CD4-positive, alpha-beta T cell (primary cell): Measurements from ENCODE around the gene PDGFRB. TPM values are rescaled to one million over a fixed set of nuclear protein-coding genes. Genes with fewer than 3 reads are reported as not detected.
A peak's percentile ranks its signal among the peaks of the same experiment; 100 is the strongest.

Experiments used
- ATAC-seq: fragments of 200-7000 bp; cut with Tn5 transposase; one replicate; pipeline ENCODE4 v1.10.0; 2022; ENCODE audit warnings: mild to moderate bottlenecking; ENCODE audit not compliant: poor library complexity
- CTCF ChIA-PET: fragments of 350-600 bp; sonication (Branson Sonifier 250); formaldehyde crosslinking; loops from one replicate; lab custom pipeline; 2021; ENCODE audit warnings: antibody characterized with exemption, inconsistent platforms; lab: Charles Lee
- POLR2A ChIA-PET: fragments of 350-600 bp; sonication (Branson Sonifier 250); formaldehyde crosslinking; loops from one replicate; lab custom pipeline; 2021; ENCODE audit warnings: antibody characterized with exemption, inconsistent platforms; lab: Charles Lee
- DNase-seq, 14 experiments: peaks; one replicate each; pipeline ENCODE4 v3.0.0-alpha.2; 2013 to 2020; ENCODE audit warnings: mixed read lengths in 2 of 14
- H3K27ac ChIP-seq, 2 donors: one replicate each; pipeline versions ENCODE4 v1.5.1 to v1.7.0; 2013; ENCODE audit warnings: low read length in 2 of 2, low read depth in 1 of 2, mild to moderate bottlenecking in 1 of 2
- H3K27me3 ChIP-seq, 2 experiments: 1 replicate in 1 of 2; 2 replicates in 1 of 2; pipeline versions ENCODE4 v1.6.1 to v1.7.0; 2013; ENCODE audit warnings: low read length in 2 of 2, control low read depth in 1 of 2, mild to moderate bottlenecking in 1 of 2, moderate library complexity in 1 of 2; ENCODE audit not compliant: insufficient read depth in 2 of 2, control insufficient read depth in 1 of 2
- H3K36me3 ChIP-seq: one replicate; pipeline ENCODE4 v1.6.1; 2013; ENCODE audit warnings: low read length, control low read depth; ENCODE audit not compliant: insufficient read depth
- H3K4me1 ChIP-seq: one replicate; pipeline ENCODE4 v1.6.1; 2013; ENCODE audit warnings: low read length, control low read depth; ENCODE audit not compliant: insufficient read depth
- H3K4me3 ChIP-seq: one replicate; pipeline ENCODE4 v1.5.1; 2013; ENCODE audit warnings: mild to moderate bottlenecking, low read length, moderate library complexity
- H3K9me3 ChIP-seq, 2 experiments: 1 replicate in 1 of 2; 2 replicates in 1 of 2; pipeline versions ENCODE4 v1.6.1 to v1.7.0; 2013; ENCODE audit warnings: low read length in 2 of 2, mild to moderate bottlenecking in 2 of 2, control low read depth in 1 of 2, moderate library complexity in 1 of 2; ENCODE audit not compliant: control insufficient read depth in 1 of 2, insufficient read depth in 1 of 2
- H3K27ac Mint-ChIP-seq: one replicate; pipeline ENCODE4 v1.8.0; 2020; ENCODE audit warnings: mixed read lengths
- H3K27me3 Mint-ChIP-seq: one replicate; pipeline ENCODE4 v1.8.0; 2021; ENCODE audit warnings: mixed read lengths
- H3K36me3 Mint-ChIP-seq: one replicate; pipeline ENCODE4 v1.8.0; 2021; ENCODE audit warnings: low read depth, mixed read lengths
- H3K4me1 Mint-ChIP-seq: one replicate; pipeline ENCODE4 v1.8.0; 2021; ENCODE audit warnings: low read depth, mixed read lengths
- H3K4me3 Mint-ChIP-seq: one replicate; pipeline ENCODE4 v1.8.0; 2020; ENCODE audit warnings: mild to moderate bottlenecking, mixed read lengths
- H3K9me3 Mint-ChIP-seq: one replicate; pipeline ENCODE4 v1.8.0; 2020; ENCODE audit warnings: mixed read lengths
- CTCF ChIP-seq: fragments of 200-600 bp; IDR thresholded peaks from one replicate; pipeline ENCODE4 v1.8.0; 2022; ENCODE audit warnings: antibody characterized with exemption, mild to moderate bottlenecking
- intact Hi-C, 2 experiments: fragments of 100-400 bp; cut with DNase I in 1 of 2; cut with micrococcal nuclease in 1 of 2; formaldehyde crosslinking; loops; one replicate each; pipeline versions ENCODE4 v1.15.1 to v1.9.0; 2023 to 2025; cut with DNase I, micrococcal nuclease
- total RNA-seq, 174 experiments: library from RNA in 2 of 174; stranded (reverse) in 2 of 174; gene quantifications; one replicate each; pipeline ENCODE4 v1.2.3 and lab custom pipeline; 2021 to 2026

PDGFRB gene
- total RNA-seq, 2 experiments from 2014 or later, result not detected

GRCh38 chr5:150122158-150122510 lies 33.5 kb downstream of the PDGFRB start:
- H3K36me3 ChIP-seq, result no peaks in the 10 kb centered on the region
- DNase-seq (peak in 3 of 14 experiments; percentile 19 to 53 (median 43)), ATAC-seq (no peak)
- intact Hi-C loops, result no loop called here
- Mint-ChIP-seq H3K36me3 (no peaks in the 10 kb centered on the region), H3K4me3 (no peak overlapping the region), H3K27me3 (no peaks in the 10 kb centered on the region), H3K9me3 (no peaks in the 10 kb centered on the region), H3K4me1 (no peaks in the 10 kb centered on the region), H3K27ac (no peak overlapping the region)
- no peak for TF ChIP-seq CTCF
- H3K27me3 ChIP-seq, result no peaks in the 10 kb centered on the region
- H3K27ac ChIP-seq, result no peak overlapping the region
- H3K4me3 ChIP-seq, result no peak overlapping the region
- ChIA-PET CTCF (no interaction called here), POLR2A (no interaction called here)
- no peaks in the 10 kb centered on the region for H3K4me1 ChIP-seq
- no peaks in the 10 kb centered on the region for H3K9me3 ChIP-seq

GRCh38 chr5:150121448-150122157 lies 34.0 kb downstream of the PDGFRB start:
- Histone ChIP-seq H3K4me1 (no peaks in the 10 kb centered on the region), H3K9me3 (no peaks in the 10 kb centered on the region), H3K27ac (no peak overlapping the region), H3K27me3 (no peaks in the 10 kb centered on the region), H3K36me3 (no peaks in the 10 kb centered on the region), H3K4me3 (no peak overlapping the region)
- Mint-ChIP-seq H3K27me3 (no peaks in the 10 kb centered on the region), H3K9me3 (no peaks in the 10 kb centered on the region), H3K36me3 (no peaks in the 10 kb centered on the region), H3K4me1 (no peaks in the 10 kb centered on the region), H3K4me3 (no peak overlapping the region), H3K27ac (no peak overlapping the region)
- ChIA-PET POLR2A (no interaction called here), CTCF (no interaction called here)
- intact Hi-C loops, result no loop called here
- DNase-seq, result peak in 1 of 14 experiments; percentile 11
- ATAC-seq, result no peak
- TF ChIP-seq CTCF, result no peak

GRCh38 chr5:150120617-150121447 lies 34.8 kb downstream of the PDGFRB start:
- Histone ChIP-seq H3K9me3 (no peaks in the 10 kb centered on the region), H3K27me3 (no peaks in the 10 kb centered on the region), H3K4me1 (no peaks in the 10 kb centered on the region), H3K4me3 (no peak overlapping the region), H3K36me3 (no peaks in the 10 kb centered on the region), H3K27ac (no peak overlapping the region)
- intact Hi-C loops, result no loop called here
- H3K36me3 Mint-ChIP-seq, result no peaks in the 10 kb centered on the region
- no peak overlapping the region for H3K27ac Mint-ChIP-seq
- DNase-seq, result peak in 1 of 14 experiments; percentile 24
- no peak for ATAC-seq
- H3K9me3 Mint-ChIP-seq, result no peaks in the 10 kb centered on the region
- no peak for TF ChIP-seq CTCF
- H3K4me3 Mint-ChIP-seq, result no peak overlapping the region
- ChIA-PET POLR2A (no interaction called here), CTCF (no interaction called here)
- no peaks in the 10 kb centered on the region for H3K4me1 Mint-ChIP-seq
- H3K27me3 Mint-ChIP-seq, result no peaks in the 10 kb centered on the region
